Keratinocyte (primary cell): Measurements from ENCODE around the gene CACNA1H. TPM values are rescaled to one million over a fixed set of nuclear protein-coding genes. Genes with fewer than 3 reads are reported as not detected.

Source experiments
- DNase-seq: peaks from one replicate; pipeline ENCODE4 v3.0.0-alpha.2; 2011; ENCODE audit warnings: low read depth, missing footprints, low spot score
- FAIRE-seq: peaks from 2 replicates; lab custom pipeline; 2011; peaks lifted over from hg19 to GRCh38; lab: Jason Lieb, UNC
- H2AFZ ChIP-seq: 2 replicates; pipeline ENCODE4 v1.6.0; 2012; ENCODE audit warnings: low read length, control low read depth, inconsistent platforms; ENCODE audit not compliant: control insufficient read depth
- H3K27ac ChIP-seq: 2 replicates; pipeline ENCODE4 v1.5.1; 2011; ENCODE audit warnings: low read length; ENCODE audit not compliant: control insufficient read depth, insufficient read depth
- H3K27me3 ChIP-seq: 3 replicates; pipeline ENCODE4 v1.6.0; 2011; ENCODE audit warnings: low read length; ENCODE audit not compliant: control insufficient read depth, insufficient read depth; ENCODE audit errors: extremely low read depth
- H3K36me3 ChIP-seq, 2 experiments: 2 replicates in 1 of 2; 3 replicates in 1 of 2; pipeline ENCODE4 v1.5.1; 2011; ENCODE audit warnings: low read length in 2 of 2, mild to moderate bottlenecking in 1 of 2; ENCODE audit not compliant: control insufficient read depth in 2 of 2, insufficient read depth in 2 of 2; ENCODE audit errors: extremely low read depth in 1 of 2
- H3K4me1 ChIP-seq: 3 replicates; pipeline ENCODE4 v1.5.1; 2011; ENCODE audit warnings: low read length; ENCODE audit not compliant: control insufficient read depth, insufficient read depth; ENCODE audit errors: extremely low read depth
- H3K4me2 ChIP-seq: 3 replicates; pipeline ENCODE4 v1.6.0; 2011; ENCODE audit warnings: low read depth, low read length; ENCODE audit not compliant: control insufficient read depth, insufficient read depth; ENCODE audit errors: extremely low read depth
- H3K4me3 ChIP-seq, 3 experiments: fragments of 200-600 bp in 1 of 3; sonication (generic) in 1 of 3; 2 replicates in 2 of 3; 3 replicates in 1 of 3; pipeline ENCODE4 v1.5.1; 2011 to 2016; ENCODE audit warnings: low read length in 3 of 3, mild to moderate bottlenecking in 3 of 3, control low read depth in 2 of 3, inconsistent platforms in 1 of 3, low read depth in 1 of 3, mixed read lengths in 1 of 3, mixed run types in 1 of 3, moderate library complexity in 1 of 3; ENCODE audit not compliant: control insufficient read depth in 2 of 3, insufficient read depth in 2 of 3; ENCODE audit errors: extremely low read depth in 1 of 3
- H3K79me2 ChIP-seq: 2 replicates; pipeline ENCODE4 v1.6.0; 2012; ENCODE audit warnings: low read length; ENCODE audit not compliant: control insufficient read depth, insufficient read depth
- H3K9ac ChIP-seq: 3 replicates; pipeline ENCODE4 v1.6.0; 2011; ENCODE audit warnings: low read length; ENCODE audit not compliant: control insufficient read depth, insufficient read depth; ENCODE audit errors: extremely low read depth
- H3K9me1 ChIP-seq: 3 replicates; pipeline ENCODE4 v1.6.0; 2011; ENCODE audit warnings: low read length; ENCODE audit not compliant: control insufficient read depth, insufficient read depth; ENCODE audit errors: extremely low read depth
- H3K9me3 ChIP-seq: 2 replicates; pipeline ENCODE4 v1.5.1; 2012; ENCODE audit warnings: low read depth, low read length; ENCODE audit not compliant: control insufficient read depth
- H4K20me1 ChIP-seq: 3 replicates; pipeline ENCODE4 v1.6.0; 2011; ENCODE audit warnings: low read length; ENCODE audit not compliant: control insufficient read depth, insufficient read depth; ENCODE audit errors: extremely low read depth
- EZH2 ChIP-seq: IDR thresholded peaks from one replicate; pipeline ENCODE4 v1.6.1; 2012; ENCODE audit warnings: inconsistent platforms, mild to moderate bottlenecking, low read length, moderate library complexity
- dilution Hi-C: fragments of 300-500 bp; cut with MboI; formaldehyde crosslinking; loops from one replicate; pipeline ENCODE4 v1.7.0; 2020; ENCODE audit warnings: low sequenced_read_pairs; ENCODE audit not compliant: extremely low pct_ligation_motif_present
- polyA plus RNA-seq, 5 experiments: library from polyadenylated mRNA; depleted of rRNA in 3 of 5; stranded (reverse) in 3 of 5; stranded (forward) in 1 of 5; unstranded in 1 of 5; fragments of >200 nt; gene quantifications; 1 replicate in 1 of 5; 2 replicates in 3 of 5; 3 replicates in 1 of 5; pipeline versions ENCODE4 v1.2.1 to v1.2.3, GENCODE V29; 2011 to 2012; ENCODE audit warnings: missing spikeins in 2 of 5, low read depth in 1 of 5, low replicate concordance in 1 of 5
- TF ChIP-seq, protein P1 (sequence below), 3 experiments: IDR thresholded peaks in 1 of 3; conservative IDR thresholded peaks in 1 of 3; optimal IDR thresholded peaks in 1 of 3; 2 replicates in 2 of 3; 3 replicates in 1 of 3; pipeline versions ENCODE3 to v1.5.1; 2011; ENCODE audit warnings: low read length in 3 of 3, mild to moderate bottlenecking in 3 of 3, moderate library complexity in 2 of 3, control low read depth in 1 of 3, inconsistent platforms in 1 of 3; ENCODE audit not compliant: insufficient read depth in 2 of 3; ENCODE audit errors: extremely low read depth in 1 of 3

Gene CACNA1H
- polyA plus RNA-seq, 1 donor (not counting 4 experiments of a cell fraction or from before 2014, with no cell fraction given), result not detected

DNA sequence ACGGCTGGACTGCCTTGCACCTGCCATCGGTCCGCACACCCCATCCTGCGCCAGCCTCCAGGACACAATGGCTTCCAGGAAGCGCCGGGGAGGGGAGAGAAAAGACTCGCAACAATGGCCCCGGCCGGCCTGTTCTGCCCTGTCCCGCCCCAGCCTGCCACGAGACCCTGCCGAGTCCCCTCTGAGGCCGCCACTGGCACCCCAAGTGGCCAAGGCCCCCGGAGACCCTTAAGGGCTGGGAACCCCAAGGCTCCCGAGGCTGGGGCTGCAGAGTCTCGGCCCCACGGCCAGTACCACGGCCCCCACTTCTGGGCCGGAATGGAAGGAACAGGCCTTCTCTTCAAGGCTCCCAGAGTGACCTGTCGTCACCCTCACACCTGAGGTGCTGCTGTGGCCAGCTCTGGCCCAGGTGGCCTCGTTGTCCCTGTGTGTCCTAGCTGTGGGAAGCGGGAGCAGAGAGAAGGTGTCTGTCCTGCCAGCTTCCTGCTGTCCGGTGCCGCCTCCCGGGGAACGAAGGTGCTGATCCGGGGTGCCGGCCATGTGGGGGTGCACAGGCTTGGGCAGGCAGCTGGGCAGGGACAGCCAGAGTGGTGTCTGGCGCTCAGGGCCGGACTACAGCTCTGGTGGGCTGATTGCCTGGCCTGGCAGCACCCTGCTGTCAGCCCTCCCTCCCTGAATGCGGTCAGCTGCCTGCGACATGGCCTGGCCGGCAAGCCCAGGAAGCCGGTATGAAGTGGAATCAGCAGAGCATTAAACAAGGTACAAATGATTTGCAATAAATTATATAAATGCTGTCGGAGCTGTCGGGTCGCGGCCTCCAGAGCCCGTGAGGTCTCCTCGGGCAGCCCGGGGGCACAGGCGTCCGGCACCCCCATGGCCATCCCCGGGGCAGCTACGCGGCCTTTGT is 8.2 kb upstream of the CACNA1H start:
- dilution Hi-C loops, result no loop called here
- H3K4me1 ChIP-seq, result no peaks in the 10 kb centered on the region
- H3K36me3 ChIP-seq, result no peaks in the 10 kb centered on the region
- H3K9me1 ChIP-seq, result no peaks in the 10 kb centered on the region
- no peak overlapping the region for H3K9ac ChIP-seq
- FAIRE-seq, result no peak
- no peaks in the 10 kb centered on the region for H4K20me1 ChIP-seq
- peaks cover under 1% of the 10 kb centered on the region for H3K27me3 ChIP-seq
- no peak overlapping the region for H3K27ac ChIP-seq
- H3K79me2 ChIP-seq, result no peaks in the 10 kb centered on the region
- no peak for TF ChIP-seq EZH2
- TF ChIP-seq, protein P1, sequence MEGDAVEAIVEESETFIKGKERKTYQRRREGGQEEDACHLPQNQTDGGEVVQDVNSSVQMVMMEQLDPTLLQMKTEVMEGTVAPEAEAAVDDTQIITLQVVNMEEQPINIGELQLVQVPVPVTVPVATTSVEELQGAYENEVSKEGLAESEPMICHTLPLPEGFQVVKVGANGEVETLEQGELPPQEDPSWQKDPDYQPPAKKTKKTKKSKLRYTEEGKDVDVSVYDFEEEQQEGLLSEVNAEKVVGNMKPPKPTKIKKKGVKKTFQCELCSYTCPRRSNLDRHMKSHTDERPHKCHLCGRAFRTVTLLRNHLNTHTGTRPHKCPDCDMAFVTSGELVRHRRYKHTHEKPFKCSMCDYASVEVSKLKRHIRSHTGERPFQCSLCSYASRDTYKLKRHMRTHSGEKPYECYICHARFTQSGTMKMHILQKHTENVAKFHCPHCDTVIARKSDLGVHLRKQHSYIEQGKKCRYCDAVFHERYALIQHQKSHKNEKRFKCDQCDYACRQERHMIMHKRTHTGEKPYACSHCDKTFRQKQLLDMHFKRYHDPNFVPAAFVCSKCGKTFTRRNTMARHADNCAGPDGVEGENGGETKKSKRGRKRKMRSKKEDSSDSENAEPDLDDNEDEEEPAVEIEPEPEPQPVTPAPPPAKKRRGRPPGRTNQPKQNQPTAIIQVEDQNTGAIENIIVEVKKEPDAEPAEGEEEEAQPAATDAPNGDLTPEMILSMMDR (optimal IDR thresholded peaks at IDR 0.05 in 1 of 3, IDR thresholded peaks at IDR 0.05 in 1 of 3, conservative IDR thresholded peaks at IDR 0.05 in 1 of 3; ENCODE audit: extremely low read depth in 1 of 3, insufficient read depth in 2 of 3, low read length in 3 of 3), result no peak
- no peak for DNase-seq
- peaks cover 3% of the 10 kb centered on the region for H3K9me3 ChIP-seq
- H3K4me2 ChIP-seq, result no peak overlapping the region
- H3K4me3 ChIP-seq, result no peak overlapping the region
- no peak overlapping the region for H2AFZ ChIP-seq

DNA sequence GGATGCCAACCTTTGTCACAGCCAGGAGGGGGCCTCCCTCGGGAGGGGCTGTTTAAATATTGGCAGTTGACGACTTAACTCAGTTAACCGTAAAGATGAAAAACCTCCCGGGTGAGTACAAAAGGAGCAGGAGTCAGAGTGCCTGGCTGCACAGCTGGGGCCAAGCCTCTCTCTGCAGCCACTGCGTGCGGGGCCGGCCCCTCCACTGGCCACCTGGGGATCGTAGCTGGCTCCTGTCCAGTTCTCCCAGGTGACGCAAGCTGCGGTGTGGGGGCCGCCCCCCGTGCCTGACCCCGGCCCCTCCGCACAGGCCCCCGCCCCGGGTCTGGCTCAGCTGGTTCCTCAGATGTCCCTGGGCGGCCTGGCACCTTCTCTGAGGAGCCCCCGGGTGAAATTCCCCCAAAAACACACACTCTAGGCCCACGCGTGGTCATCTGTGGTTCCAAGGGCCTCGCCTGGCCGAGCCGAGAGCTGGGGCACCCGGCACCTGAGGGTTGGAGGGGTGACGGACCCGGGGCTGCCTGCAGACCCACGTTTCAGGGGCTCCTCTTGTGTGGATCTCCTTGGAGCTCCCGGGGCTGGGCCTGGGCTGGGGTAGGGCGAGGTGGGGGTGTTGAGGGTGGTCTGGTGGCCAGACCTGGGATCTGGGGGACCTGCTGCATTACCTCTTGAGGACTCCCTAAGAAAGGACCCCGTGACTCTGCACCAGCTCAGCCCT is 7.4 kb upstream of the CACNA1H start:
- Histone ChIP-seq H3K79me2 (no peaks in the 10 kb centered on the region), H3K4me1 (no peaks in the 10 kb centered on the region), H3K4me2 (no peak overlapping the region), H2AFZ (no peak overlapping the region), H3K27ac (no peak overlapping the region), H3K9me3 (peaks cover 3% of the 10 kb centered on the region), H3K4me3 (no peak overlapping the region), H3K9me1 (no peaks in the 10 kb centered on the region), H4K20me1 (no peaks in the 10 kb centered on the region), H3K36me3 (no peaks in the 10 kb centered on the region), H3K27me3 (peaks cover 5% of the 10 kb centered on the region), H3K9ac (no peak overlapping the region)
- FAIRE-seq (no peak), DNase-seq (no peak)
- dilution Hi-C loops, result no loop called here
- TF ChIP-seq, protein P1 (optimal IDR thresholded peaks at IDR 0.05 in 1 of 3, IDR thresholded peaks at IDR 0.05 in 1 of 3, conservative IDR thresholded peaks at IDR 0.05 in 1 of 3; ENCODE audit: extremely low read depth in 1 of 3, insufficient read depth in 2 of 3, low read length in 3 of 3), result no peak
- no peak for TF ChIP-seq EZH2
